Camera-type eye (tissue), 1 donor: ENCODE results near the gene EHF. TPM values are rescaled to one million over a fixed set of nuclear protein-coding genes. Genes with fewer than 3 reads are reported as not detected.

Experiments
- total RNA-seq: library from RNA; depleted of rRNA; stranded (reverse); fragments of >200 nt; gene quantifications from one replicate; pipeline ENCODE4 v1.2.3, GENCODE V29; 2014

EHF gene
- 46.2 TPM for total RNA-seq

DNA sequence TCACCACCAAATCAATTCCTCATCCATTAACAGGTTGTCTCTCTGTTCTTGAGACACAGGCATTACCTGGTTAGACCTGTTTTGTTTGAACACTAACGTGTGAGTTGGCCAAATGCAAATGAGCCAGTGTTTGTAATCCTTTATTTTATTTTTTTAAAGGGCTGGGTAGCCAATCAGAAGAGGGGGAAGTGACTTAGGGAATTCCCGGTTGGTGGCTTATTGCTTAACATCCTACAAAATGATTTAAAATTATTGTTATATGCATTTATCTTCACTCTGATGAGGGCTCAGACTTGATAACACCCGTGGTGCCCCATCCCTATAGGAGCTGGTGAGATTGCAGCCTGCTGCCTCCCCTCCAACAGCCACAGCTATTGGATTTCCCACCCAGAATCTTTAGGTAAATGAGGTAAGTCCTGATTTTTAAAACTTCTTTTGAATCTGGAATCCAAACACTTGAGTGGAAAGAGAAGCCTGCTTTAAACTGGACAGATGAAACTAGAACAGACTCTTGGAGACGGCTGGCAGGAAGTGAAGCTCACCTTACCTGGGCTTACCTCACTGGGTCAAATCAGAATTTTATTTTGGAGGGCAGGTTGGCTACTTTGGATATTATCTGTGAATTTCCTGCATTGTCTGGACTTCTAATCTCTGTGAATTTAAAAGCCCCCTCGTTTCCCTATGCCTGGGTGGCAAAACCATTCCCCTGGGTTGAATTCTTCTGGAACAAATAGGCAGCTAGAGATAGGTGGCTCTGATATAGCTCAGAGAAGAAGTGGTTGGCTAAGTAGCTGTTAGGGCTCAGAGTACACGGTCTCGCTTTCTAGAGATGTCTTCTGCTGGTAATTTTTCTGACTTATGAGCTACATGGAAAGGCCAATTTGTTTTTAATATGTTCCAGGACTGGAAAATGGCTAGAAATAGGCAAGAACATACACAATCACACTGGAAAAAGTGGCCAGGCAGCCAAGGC lies at the start of gene EHF:
EHF (plus strand) TSS at position 274 of the 973 bp plus-strand sequence. CDS start 21,538 bp downstream, outside the sequence.

Other genes starting within 250 kb of the EHF start
- gene CAT, start 182.2 kb upstream of the EHF start, total RNA-seq: 73.7 TPM
- gene ELF5, start 107.3 kb upstream of the EHF start, total RNA-seq: 1.4 TPM